Measurements from ENCODE around the gene LTBP3. TPM values are rescaled to one million over a fixed set of nuclear protein-coding genes. Genes with fewer than 3 reads are reported as not detected.

The LTBP3 gene
- total RNA-seq, 1 donor from 2014 or later = 80.3 TPM

GRCh38 chr11:65548395-65548794 is 9.8 kb downstream of the LTBP3 start:
- intact Hi-C loops (cut with micrococcal nuclease) = no loop called here
- peaks cover 63% of the 10 kb centered on the region for H3K36me3 ChIP-seq
- H3K27ac ChIP-seq (replicated peaks) = no peak overlapping the region
- no peaks in the 10 kb centered on the region for H3K9me3 ChIP-seq (replicated peaks)
- H3K27me3 ChIP-seq (ENCODE audit: low read depth) = no peaks in the 10 kb centered on the region
- DNase-seq = no peak
- no peak for TF ChIP-seq CTCF (IDR thresholded peaks at IDR 0.05; ENCODE audit: borderline replicate concordance)
- no peak overlapping the region for H3K4me3 ChIP-seq
- H3K4me1 ChIP-seq = peaks cover 16% of the 10 kb centered on the region

- Histone ChIP-seq H3K9me3 (replicated peaks) (no peaks in the 10 kb centered on the region), H3K4me3 (no peak overlapping the region), H3K27me3 (ENCODE audit: low read depth) (no peaks in the 10 kb centered on the region), H3K4me1 (peaks cover 8% of the 10 kb centered on the region), H3K36me3 (peaks cover 56% of the 10 kb centered on the region), H3K27ac (replicated peaks) (no peak overlapping the region)
- intact Hi-C loops (cut with micrococcal nuclease) = no loop called here
- DNase-seq = no peak
- TF ChIP-seq CTCF (IDR thresholded peaks at IDR 0.05; ENCODE audit: borderline replicate concordance) = no peak
These were observed 10.6 kb downstream of the LTBP3 start for GRCh38 chr11:65547446-65548125.

GRCh38 chr11:65546217-65546958 is 11.8 kb downstream of the LTBP3 start:
- TF ChIP-seq CTCF (IDR thresholded peaks at IDR 0.05; ENCODE audit: borderline replicate concordance) = no peak
- Histone ChIP-seq H3K4me1 (peaks cover 7% of the 10 kb centered on the region), H3K27ac (replicated peaks) (no peak overlapping the region), H3K9me3 (replicated peaks) (no peaks in the 10 kb centered on the region), H3K4me3 (peak overlapping the region; percentile 33), H3K36me3 (peaks cover 48% of the 10 kb centered on the region), H3K27me3 (ENCODE audit: low read depth) (no peaks in the 10 kb centered on the region)
- intact Hi-C loops (cut with micrococcal nuclease) = no loop called here
- DNase-seq = peak; percentile 77

- peaks cover 42% of the 10 kb centered on the region for H3K36me3 ChIP-seq
- H3K9me3 ChIP-seq (replicated peaks) = no peaks in the 10 kb centered on the region
- no peaks in the 10 kb centered on the region for H3K27me3 ChIP-seq (ENCODE audit: low read depth)
- H3K27ac ChIP-seq (replicated peaks) = no peak overlapping the region
- no peak overlapping the region for H3K4me3 ChIP-seq
- TF ChIP-seq CTCF (IDR thresholded peaks at IDR 0.05; ENCODE audit: borderline replicate concordance) = no peak
- DNase-seq = no peak
- intact Hi-C loops (cut with micrococcal nuclease) = no loop called here
- H3K4me1 ChIP-seq = peaks cover 13% of the 10 kb centered on the region
These were observed 12.3 kb downstream of the LTBP3 start for GRCh38 chr11:65545853-65546216.

- no peak for DNase-seq
- intact Hi-C loops (cut with micrococcal nuclease) = no loop called here
- no peaks in the 10 kb centered on the region for H3K9me3 ChIP-seq (replicated peaks)
- no peak overlapping the region for H3K4me3 ChIP-seq
- peaks cover 29% of the 10 kb centered on the region for H3K4me1 ChIP-seq
- no peak overlapping the region for H3K27ac ChIP-seq (replicated peaks)
- H3K36me3 ChIP-seq = peaks cover 30% of the 10 kb centered on the region
- no peak for TF ChIP-seq CTCF (IDR thresholded peaks at IDR 0.05; ENCODE audit: borderline replicate concordance)
- H3K27me3 ChIP-seq (ENCODE audit: low read depth) = no peaks in the 10 kb centered on the region
These were observed 15.3 kb downstream of the LTBP3 start for GRCh38 chr11:65542738-65543390.
